ENCODE results near the gene MEIS1.

MEIS1 gene

DNA sequence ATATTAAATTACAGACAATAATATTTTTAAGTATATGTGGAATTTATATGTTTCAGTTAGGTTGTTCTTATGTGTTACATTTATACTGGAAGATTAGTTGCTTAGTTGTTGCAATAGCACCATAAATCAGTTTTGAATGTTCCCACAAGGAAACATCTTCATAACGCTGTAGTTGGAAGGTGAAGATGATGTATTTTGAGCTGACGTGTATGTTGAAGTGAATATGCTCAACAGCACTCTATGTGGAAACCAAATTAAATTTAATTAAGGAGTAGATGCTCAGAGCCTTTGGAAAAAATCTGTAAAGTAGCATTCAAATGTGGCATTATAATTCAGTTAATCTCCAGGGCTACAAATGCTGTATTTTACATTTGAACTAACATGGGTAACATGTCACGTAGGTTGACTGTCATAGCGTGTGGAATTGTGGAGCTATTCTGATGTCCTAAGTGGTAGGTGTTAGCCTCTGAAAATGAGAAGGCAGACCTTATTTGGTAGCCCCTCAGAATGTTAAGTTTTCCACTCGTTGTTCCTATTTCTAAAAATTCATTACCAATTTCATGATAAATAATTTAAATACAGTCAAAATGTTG lies 88.5 kb downstream of the MEIS1 start:
- Histone ChIP-seq H3K27me3 (ENCODE audit: control insufficient read depth, low read length) (no peaks in the 10 kb centered on the region), H3K36me3 (ENCODE audit: control insufficient read depth, low read length) (no peaks in the 10 kb centered on the region), H3F3A (ENCODE audit: control insufficient read depth, insufficient read depth) (no peaks in the 10 kb centered on the region), H3K4me2 (ENCODE audit: low read length) (no peak overlapping the region), H3K9me2 (replicated peaks; ENCODE audit: control insufficient read depth, low read length) (no peaks in the 10 kb centered on the region), H3K79me2 (ENCODE audit: control insufficient read depth, low read length) (no peaks in the 10 kb centered on the region), H3K4me1 (ENCODE audit: control insufficient read depth, low read length) (peaks cover 3% of the 10 kb centered on the region; the same call in 1 of the 2 replicates), H4K20me1 (ENCODE audit: control insufficient read depth, insufficient read depth, low read depth, low read length) (no peaks in the 10 kb centered on the region), H3K9me3 (ENCODE audit: control insufficient read depth, insufficient read depth, low read length) (no peaks in the 10 kb centered on the region), H3K4me3 (ENCODE audit: low read length) (no peak overlapping the region), H3K27ac (ENCODE audit: low read depth, low read length) (no peak overlapping the region)
- no peak for TF ChIP-seq EZH2phosphoT487 (IDR thresholded peaks at IDR 0.05; ENCODE audit: borderline replicate concordance, low read length)
- TF ChIP-seq, protein P1, sequence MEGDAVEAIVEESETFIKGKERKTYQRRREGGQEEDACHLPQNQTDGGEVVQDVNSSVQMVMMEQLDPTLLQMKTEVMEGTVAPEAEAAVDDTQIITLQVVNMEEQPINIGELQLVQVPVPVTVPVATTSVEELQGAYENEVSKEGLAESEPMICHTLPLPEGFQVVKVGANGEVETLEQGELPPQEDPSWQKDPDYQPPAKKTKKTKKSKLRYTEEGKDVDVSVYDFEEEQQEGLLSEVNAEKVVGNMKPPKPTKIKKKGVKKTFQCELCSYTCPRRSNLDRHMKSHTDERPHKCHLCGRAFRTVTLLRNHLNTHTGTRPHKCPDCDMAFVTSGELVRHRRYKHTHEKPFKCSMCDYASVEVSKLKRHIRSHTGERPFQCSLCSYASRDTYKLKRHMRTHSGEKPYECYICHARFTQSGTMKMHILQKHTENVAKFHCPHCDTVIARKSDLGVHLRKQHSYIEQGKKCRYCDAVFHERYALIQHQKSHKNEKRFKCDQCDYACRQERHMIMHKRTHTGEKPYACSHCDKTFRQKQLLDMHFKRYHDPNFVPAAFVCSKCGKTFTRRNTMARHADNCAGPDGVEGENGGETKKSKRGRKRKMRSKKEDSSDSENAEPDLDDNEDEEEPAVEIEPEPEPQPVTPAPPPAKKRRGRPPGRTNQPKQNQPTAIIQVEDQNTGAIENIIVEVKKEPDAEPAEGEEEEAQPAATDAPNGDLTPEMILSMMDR (IDR thresholded peaks at IDR 0.05; ENCODE audit: low read depth, low read length, poor library complexity, severe bottlenecking): no peak

DNA sequence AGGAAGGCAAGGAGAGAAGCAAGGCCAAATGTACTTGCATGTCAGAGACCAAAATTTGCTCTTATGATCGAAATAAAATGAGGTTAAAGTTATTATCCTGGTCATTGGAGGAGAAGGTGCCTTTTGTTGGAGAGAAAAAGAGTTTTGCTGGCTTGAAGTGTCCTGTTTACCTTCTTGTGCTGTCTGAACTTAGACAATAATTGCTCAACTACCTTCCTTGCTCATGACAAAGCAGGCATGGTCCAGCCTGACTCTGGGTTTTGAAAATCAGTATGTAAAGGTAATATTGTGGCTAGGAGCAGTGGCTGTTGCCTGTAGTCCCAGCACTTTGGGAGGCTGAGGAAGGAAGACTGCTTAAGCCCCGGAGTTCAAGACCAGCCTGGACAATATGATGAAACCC lies 89.1 kb downstream of the MEIS1 start:
- H3K4me3 ChIP-seq (ENCODE audit: low read length): no peak overlapping the region
- H3K27ac ChIP-seq (ENCODE audit: low read depth, low read length): no peak overlapping the region
- no peaks in the 10 kb centered on the region for H4K20me1 ChIP-seq (ENCODE audit: control insufficient read depth, insufficient read depth, low read depth, low read length)
- H3F3A ChIP-seq (ENCODE audit: control insufficient read depth, insufficient read depth): no peaks in the 10 kb centered on the region
- H3K79me2 ChIP-seq (ENCODE audit: control insufficient read depth, low read length): no peaks in the 10 kb centered on the region
- no peak for TF ChIP-seq EZH2phosphoT487 (IDR thresholded peaks at IDR 0.05; ENCODE audit: borderline replicate concordance, low read length)
- TF ChIP-seq, protein P1 (IDR thresholded peaks at IDR 0.05; ENCODE audit: low read depth, low read length, poor library complexity, severe bottlenecking): no peak
- H3K9me2 ChIP-seq (replicated peaks; ENCODE audit: control insufficient read depth, low read length): no peaks in the 10 kb centered on the region
- peaks cover 3% of the 10 kb centered on the region; the same call in 1 of the 2 replicates for H3K4me1 ChIP-seq (ENCODE audit: control insufficient read depth, low read length)
- H3K9me3 ChIP-seq (ENCODE audit: control insufficient read depth, insufficient read depth, low read length): no peaks in the 10 kb centered on the region
- H3K27me3 ChIP-seq (ENCODE audit: control insufficient read depth, low read length): no peaks in the 10 kb centered on the region
- H3K4me2 ChIP-seq (ENCODE audit: low read length): no peak overlapping the region
- H3K36me3 ChIP-seq (ENCODE audit: control insufficient read depth, low read length): no peaks in the 10 kb centered on the region

DNA sequence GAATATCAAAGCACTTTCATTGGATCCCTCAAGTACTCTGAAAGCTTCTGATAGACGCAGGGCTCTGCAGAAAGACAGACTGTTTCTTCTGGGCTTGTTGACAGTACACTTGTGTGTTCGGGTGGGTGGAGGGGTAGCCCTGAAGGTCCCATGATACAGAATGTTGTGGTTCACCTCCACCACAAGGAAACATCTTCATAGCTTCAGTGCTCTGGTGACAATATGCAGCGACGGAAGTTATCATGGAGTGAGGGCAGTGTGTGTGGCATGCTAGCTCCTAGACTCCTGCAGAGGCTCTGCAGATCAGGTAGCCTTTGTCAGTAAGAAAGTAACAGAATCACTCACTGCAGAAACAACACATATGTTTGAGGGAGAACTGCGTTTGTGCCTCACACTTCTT lies 90.7 kb downstream of the MEIS1 start:
- TF ChIP-seq, protein P1 (IDR thresholded peaks at IDR 0.05; ENCODE audit: low read depth, low read length, poor library complexity, severe bottlenecking): no peak
- TF ChIP-seq EZH2phosphoT487 (IDR thresholded peaks at IDR 0.05; ENCODE audit: borderline replicate concordance, low read length): no peak
- H4K20me1 ChIP-seq (ENCODE audit: control insufficient read depth, insufficient read depth, low read depth, low read length): no peaks in the 10 kb centered on the region
- H3K79me2 ChIP-seq (ENCODE audit: control insufficient read depth, low read length): no peaks in the 10 kb centered on the region
- H3K27ac ChIP-seq (ENCODE audit: low read depth, low read length): no peak overlapping the region
- no peak overlapping the region for H3K4me3 ChIP-seq (ENCODE audit: low read length)
- no peak overlapping the region for H3K4me2 ChIP-seq (ENCODE audit: low read length)
- H3K27me3 ChIP-seq (ENCODE audit: control insufficient read depth, low read length): no peaks in the 10 kb centered on the region
- no peaks in the 10 kb centered on the region for H3F3A ChIP-seq (ENCODE audit: control insufficient read depth, insufficient read depth)
- no peaks in the 10 kb centered on the region for H3K36me3 ChIP-seq (ENCODE audit: control insufficient read depth, low read length)
- H3K9me3 ChIP-seq (ENCODE audit: control insufficient read depth, insufficient read depth, low read length): no peaks in the 10 kb centered on the region
- H3K9me2 ChIP-seq (replicated peaks; ENCODE audit: control insufficient read depth, low read length): no peaks in the 10 kb centered on the region
- H3K4me1 ChIP-seq (ENCODE audit: control insufficient read depth, low read length): peaks cover 3% of the 10 kb centered on the region; the same call in 1 of the 2 replicates
